IMR-90 (cell line): Measurements from ENCODE around the gene CDC42EP4. TPM values are rescaled to one million over a fixed set of nuclear protein-coding genes. Genes with fewer than 3 reads are reported as not detected.

ENCODE experiments used
- ATAC-seq: fragments of 200-7000 bp; cut with Tn5 transposase; 2 replicates; pipeline ENCODE4 v1.9.1; 2020; ENCODE audit warnings: low read depth, mild to moderate bottlenecking, moderate library complexity
- BruUV-seq: library from RNA; stranded (reverse); fragments of 400-500 nt; replicated peaks from 2 replicates; lab custom pipeline; 2021; lab: Mats Ljungman, UMichigan
- CTCF ChIA-PET: fragments of 300-600 bp; formaldehyde crosslinking; extraction: SDS; loops from one replicate; lab custom pipeline; 2021; ENCODE audit warnings: antibody characterized with exemption; lab: Yijun Ruan, JAX
- POLR2A ChIA-PET: fragments of 300-600 bp; sonication (Branson Sonifier 250); formaldehyde crosslinking; loops from one replicate; lab custom pipeline; 2022; ENCODE audit warnings: antibody characterized with exemption; ENCODE audit not compliant: unreplicated experiment; lab: Charles Lee
- DNase-seq: peaks from one replicate; pipeline ENCODE4 v3.0.0; 2013
- H2AFZ ChIP-seq: replicated peaks from 2 replicates; pipeline ENCODE3; 2013; ENCODE audit warnings: low read length, mild to moderate bottlenecking; ENCODE audit not compliant: poor library complexity
- H2AK5ac ChIP-seq: 2 replicates; pipeline ENCODE4 v1.6.1; 2013; ENCODE audit warnings: low read depth, low read length, inconsistent platforms
- H2AK9ac ChIP-seq: replicated peaks from 2 replicates; pipeline ENCODE3; 2013; ENCODE audit warnings: mild to moderate bottlenecking, low read depth, low read length, moderate library complexity; ENCODE audit not compliant: poor library complexity
- H2BK120ac ChIP-seq: 2 replicates; pipeline ENCODE4 v1.6.1; 2013; ENCODE audit warnings: low read depth, low read length, inconsistent platforms
- H2BK15ac ChIP-seq: 3 replicates; pipeline ENCODE4 v1.6.1; 2013; ENCODE audit warnings: low read depth, low read length, inconsistent platforms
- H2BK20ac ChIP-seq: 2 replicates; pipeline ENCODE4 v1.6.1; 2013; ENCODE audit warnings: low read depth, mild to moderate bottlenecking, inconsistent platforms, low read length, moderate library complexity
- H2BK5ac ChIP-seq: 2 replicates; pipeline ENCODE4 v1.6.1; 2013; ENCODE audit warnings: mild to moderate bottlenecking, low read depth, low read length, inconsistent platforms; ENCODE audit not compliant: poor library complexity, severe bottlenecking
- H3K14ac ChIP-seq: replicated peaks from 2 replicates; pipeline ENCODE4 v1.6.1; 2013; ENCODE audit warnings: low read depth, low read length, inconsistent platforms
- H3K18ac ChIP-seq: 2 replicates; pipeline ENCODE4 v1.6.1; 2013; ENCODE audit warnings: low read depth, low read length, control low read depth
- H3K23ac ChIP-seq: 2 replicates; pipeline ENCODE4 v1.6.1; 2013; ENCODE audit warnings: low read depth, low read length, inconsistent platforms
- H3K27ac ChIP-seq: 2 replicates; pipeline ENCODE4 v1.5.1; 2013; ENCODE audit warnings: mild to moderate bottlenecking, control low read depth, low read length; ENCODE audit not compliant: insufficient read depth
- H3K27me3 ChIP-seq: 2 replicates; pipeline ENCODE4 v1.6.1; 2013; ENCODE audit warnings: low read length; ENCODE audit not compliant: control insufficient read depth, insufficient read depth
- H3K36me3 ChIP-seq: 2 replicates; pipeline ENCODE4 v1.6.1; 2013; ENCODE audit warnings: low read length, mixed read lengths; ENCODE audit not compliant: control insufficient read depth, insufficient read depth
- H3K4ac ChIP-seq: 2 replicates; pipeline ENCODE4 v1.6.1; 2013; ENCODE audit warnings: low read depth, low read length, inconsistent platforms
- H3K4me1 ChIP-seq: 2 replicates; pipeline ENCODE4 v1.6.1; 2013; ENCODE audit warnings: low read length, mixed read lengths; ENCODE audit not compliant: control insufficient read depth, insufficient read depth
- H3K4me2 ChIP-seq: 2 replicates; pipeline ENCODE4 v1.6.1; 2013; ENCODE audit warnings: low read depth, mild to moderate bottlenecking, control low read depth, low read length, moderate library complexity
- H3K4me3 ChIP-seq: 2 replicates; pipeline ENCODE4 v1.5.1; 2013; ENCODE audit warnings: low read depth, mild to moderate bottlenecking, control low read depth, low read length, moderate library complexity; ENCODE audit not compliant: insufficient read depth
- H3K56ac ChIP-seq: 2 replicates; pipeline ENCODE4 v1.6.1; 2013; ENCODE audit warnings: low read length, inconsistent platforms; ENCODE audit not compliant: insufficient read depth; ENCODE audit errors: extremely low read depth
- H3K79me1 ChIP-seq, 2 experiments: 2 replicates each; pipeline ENCODE4 v1.6.1; 2013; ENCODE audit warnings: low read length in 2 of 2, inconsistent platforms in 1 of 2, low read depth in 1 of 2
- H3K9ac ChIP-seq: 2 replicates; pipeline ENCODE4 v1.6.1; 2013; ENCODE audit warnings: low read depth, low read length, control low read depth
- H3K9me1 ChIP-seq: 2 replicates; pipeline ENCODE4 v1.6.1; 2013; ENCODE audit warnings: low read length, inconsistent platforms; ENCODE audit not compliant: insufficient read depth
- H3K9me3 ChIP-seq: 2 replicates; pipeline ENCODE4 v1.6.1; 2013; ENCODE audit warnings: low read length; ENCODE audit not compliant: control insufficient read depth, insufficient read depth
- H4K20me1 ChIP-seq: 2 replicates; pipeline ENCODE4 v1.6.1; 2013; ENCODE audit warnings: low read length, inconsistent platforms; ENCODE audit not compliant: insufficient read depth
- H4K5ac ChIP-seq: 2 replicates; pipeline ENCODE4 v1.6.1; 2013; ENCODE audit warnings: mild to moderate bottlenecking, low read depth, low read length, control low read depth
- H4K8ac ChIP-seq, 2 experiments: 2 replicates each; pipeline ENCODE4 v1.6.1; 2013; ENCODE audit warnings: low read depth in 2 of 2, low read length in 2 of 2, control low read depth in 1 of 2, inconsistent platforms in 1 of 2
- H4K91ac ChIP-seq: 2 replicates; pipeline ENCODE4 v1.6.1; 2013; ENCODE audit warnings: low read depth, low read length, inconsistent platforms; ENCODE audit not compliant: insufficient read depth
- CHD1 ChIP-seq: IDR thresholded peaks from 2 replicates; pipeline ENCODE4 v1.6.1; 2012; ENCODE audit warnings: low read depth, low read length, improper control_type of control experiment
- ELK1 ChIP-seq: fragments of 150-350 bp; IDR thresholded peaks from 2 replicates; pipeline ENCODE4 v1.6.1; 2016; ENCODE audit warnings: low read depth, mild to moderate bottlenecking, low read length, moderate library complexity, borderline replicate concordance
- MXI1 ChIP-seq: IDR thresholded peaks from 2 replicates; pipeline ENCODE4 v1.6.1; 2012; ENCODE audit warnings: low read depth, mild to moderate bottlenecking, low read length, moderate library complexity, borderline replicate concordance
- NFE2L2 ChIP-seq: fragments of 150-350 bp; IDR thresholded peaks from 2 replicates; pipeline ENCODE4 v1.6.1; 2016; ENCODE audit warnings: low read depth, mild to moderate bottlenecking, low read length
- RAD21 ChIP-seq: IDR thresholded peaks from 2 replicates; pipeline ENCODE4 v1.6.1; 2012; ENCODE audit warnings: low read length, improper control_type of control experiment
- RCOR1 ChIP-seq: IDR thresholded peaks from 2 replicates; pipeline ENCODE4 v1.6.1; 2012; ENCODE audit warnings: mild to moderate bottlenecking, low read length, improper control_type of control experiment; ENCODE audit not compliant: insufficient replicate concordance
- WGBS, 2 experiments: methylation state at CpG; one replicate each; pipeline versions ENCODE4 v1.1.5 to v1.1.7; 2013; ENCODE audit warnings: missing lambda C conversion rate in 2 of 2; ENCODE audit not compliant: insufficient read length in 1 of 2; ENCODE audit errors: extremely low coverage in 2 of 2; 5-methylcytosine and 5-hydroxymethylcytosine counted together
- dilution Hi-C: fragments of 300-500 bp; cut with HindIII; formaldehyde crosslinking; loops from one replicate; pipeline ENCODE4 v1.14.3; 2018; ENCODE audit warnings: low sequenced_read_pairs; ENCODE audit not compliant: unreplicated experiment
- in situ Hi-C: fragments of 300-500 bp; cut with MboI; formaldehyde crosslinking; loops from 3 replicates; pipeline ENCODE4 v1.14.3; 2019; ENCODE audit warnings: low sequenced_read_pairs, inconsistent platforms, mixed read lengths
- intact Hi-C: fragments of 100-400 bp; cut with micrococcal nuclease; formaldehyde crosslinking; loops from 2 replicates; pipeline ENCODE4 v1.10.0; 2022
- polyA plus RNA-seq, 3 experiments: library from polyadenylated mRNA; depleted of rRNA; stranded (reverse); fragments of >200 nt; gene quantifications; 2 replicates each; pipeline ENCODE4 v1.2.3, GENCODE V29; 2012; ENCODE audit warnings: low replicate concordance in 1 of 3
- total RNA-seq: library from RNA; depleted of rRNA; stranded (reverse); fragments of >200 nt; gene quantifications from 2 replicates; pipeline ENCODE4 v1.2.3, GENCODE V29; 2012

Gene CDC42EP4
- total and polyA plus RNA-seq, 2 of the 4 experiments (the other 2 are of a cell fraction), result 14.3 to 25.8 TPM

- H3K9ac ChIP-seq, result no peak overlapping the region
- H3K27me3 ChIP-seq, result peaks cover 4% of the 10 kb centered on the region; the same call in 1 of the 2 replicates
- H3K4me2 ChIP-seq, result no peak overlapping the region
- H3K4ac ChIP-seq, result no peak overlapping the region
- no peaks in the 10 kb centered on the region for H3K9me1 ChIP-seq
- H3K23ac ChIP-seq, result no peak overlapping the region
- no peak overlapping the region for H2AFZ ChIP-seq
- H3K9me3 ChIP-seq, result no peaks in the 10 kb centered on the region
- ChIA-PET POLR2A (no interaction called here), CTCF (no interaction called here)
- no peak overlapping the region for H2AK5ac ChIP-seq
- no peak overlapping the region for H3K18ac ChIP-seq
- no peak overlapping the region for H4K91ac ChIP-seq
- dilution Hi-C loops (no loop called here), in situ Hi-C loops (loop anchor here (25.0 kb wide), 1 partner anchor 767 kb away; no protein-coding TSS in a partner anchor), intact Hi-C loops (no loop called here)
- no TSS peak for BruUV-seq
- ATAC-seq (no peak), DNase-seq (no peak)
- H2BK5ac ChIP-seq, result no peak overlapping the region
- H3K4me1 ChIP-seq, result peaks cover 2% of the 10 kb centered on the region; the same call in 1 of the 2 replicates
- H3K36me3 ChIP-seq, result no peaks in the 10 kb centered on the region
- H2BK20ac ChIP-seq, result no peak overlapping the region
- no peak for TF ChIP-seq RAD21
- TF ChIP-seq MXI1, result no peak
- TF ChIP-seq NFE2L2, result no peak
- no peak for TF ChIP-seq ELK1
- no peak for TF ChIP-seq RCOR1
- no peak for TF ChIP-seq CHD1
- no peak overlapping the region for H3K56ac ChIP-seq
- H3K79me1 ChIP-seq, result no peaks in the 10 kb centered on the region
- no peak overlapping the region for H2BK15ac ChIP-seq
- H3K4me3 ChIP-seq, result no peak overlapping the region
- H3K14ac ChIP-seq, result no peak overlapping the region
- peak overlapping the region; percentile 37 for H2AK9ac ChIP-seq
- H2BK120ac ChIP-seq, result no peak overlapping the region
- H4K5ac ChIP-seq, result no peak overlapping the region
- no peaks in the 10 kb centered on the region; the same call in 1 of the 2 replicates for H4K20me1 ChIP-seq
- H4K8ac ChIP-seq, result no peak overlapping the region
- whole genome bisulfite sequencing, 2 experiments, result 93% methylated on average over 3 of the region's 21 CpGs; no CpG with 5 or more reads in 1 of the 2 experiments
- H3K27ac ChIP-seq, result no peak overlapping the region
Observed at GRCh38 chr17:73354423-73355284, 42.9 kb upstream of the CDC42EP4 start.
